Uterus (tissue), 4 donors: ENCODE data around the gene FANCB. TPM values are rescaled to one million over a fixed set of nuclear protein-coding genes. Genes with fewer than 3 reads are reported as not detected.

Source experiments
- DNase-seq, 2 donors: peaks; one replicate each; pipeline ENCODE4 v3.0.0-alpha.2; 2019 to 2020
- H3K27ac ChIP-seq, 2 donors: fragments of 200-600 bp; sonication (generic); 1 replicate in 1 of 2; 2 replicates in 1 of 2; pipeline ENCODE4 v1.5.1; 2016 to 2018
- H3K27me3 ChIP-seq, 2 donors: fragments of 200-600 bp; sonication (generic); one replicate each; pipeline ENCODE4 v1.5.1; 2018 to 2019; ENCODE audit warnings: control low read depth in 1 of 2
- H3K36me3 ChIP-seq, 2 donors: fragments of 200-600 bp; sonication (generic); one replicate each; pipeline ENCODE4 v1.5.1; 2019; ENCODE audit warnings: control low read depth in 1 of 2
- H3K4me1 ChIP-seq, 2 donors: fragments of 200-600 bp; sonication (generic); one replicate each; pipeline ENCODE4 v1.5.1; 2018 to 2019; ENCODE audit warnings: control low read depth in 1 of 2
- H3K4me3 ChIP-seq, 2 donors: fragments of 200-600 bp; sonication (generic); 1 replicate in 1 of 2; 2 replicates in 1 of 2; pipeline ENCODE4 v1.5.1; 2018 to 2019; ENCODE audit warnings: mild to moderate bottlenecking in 1 of 2
- H3K9me3 ChIP-seq, 2 donors: fragments of 200-600 bp; sonication (generic); one replicate each; pipeline ENCODE4 v1.5.1; 2019; ENCODE audit warnings: control low read depth in 1 of 2
- POLR2A ChIP-seq, 2 donors: fragments of 450-650 bp; IDR thresholded peaks; one replicate each; pipeline ENCODE4 v1.6.1; 2016; ENCODE audit warnings: antibody characterized with exemption in 2 of 2, mild to moderate bottlenecking in 1 of 2, moderate library complexity in 1 of 2
- intact Hi-C: fragments of 100-400 bp; cut with DNase I; formaldehyde crosslinking; loops from one replicate; pipeline ENCODE4 v1.15.1; 2023; ENCODE audit warnings: low total_unique reads
- total RNA-seq, 4 donors: library from RNA; depleted of rRNA in 3 of 4; stranded (reverse); fragments of >200 nt in 3 of 4; gene quantifications; one replicate each; pipeline versions ENCODE4 v1.1.0 to v1.2.4, GENCODE V29; 2014 to 2023
- TF ChIP-seq, protein P1 (sequence below), 4 experiments: fragments of 200-600 bp in 2 of 4; fragments of 450-650 bp in 2 of 4; sonication (generic) in 2 of 4; IDR thresholded peaks; one replicate each; pipeline ENCODE4 v1.5.1; 2016 to 2019; ENCODE audit warnings: antibody characterized with exemption in 4 of 4, mild to moderate bottlenecking in 2 of 4, moderate library complexity in 1 of 4
- donor health status: DM: yes; HTN: yes; CAD: no.

The FANCB gene
- total RNA-seq, 4 donors from 2014 or later, result 0.51 to 15.1 (median 3.2) TPM

DNA sequence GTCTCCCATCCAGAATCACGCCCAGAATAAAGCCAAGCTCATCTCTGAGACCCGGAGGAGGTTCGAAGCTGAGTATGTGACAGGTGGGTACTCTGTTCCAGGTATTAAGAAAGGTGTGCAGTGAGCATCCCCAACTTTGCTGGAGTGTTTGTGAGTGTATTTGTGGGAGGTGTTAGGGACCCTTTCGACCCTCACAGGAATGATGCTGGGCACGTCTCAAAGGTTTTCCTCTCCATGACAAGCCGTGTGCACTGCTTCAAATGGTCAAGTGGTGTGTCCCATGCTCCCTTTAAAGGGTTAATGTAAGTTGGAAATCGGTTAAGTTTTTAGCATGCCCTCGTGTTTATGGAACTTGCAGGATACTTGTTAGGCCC lies 794 bp upstream of the FANCB start:
- TF ChIP-seq, protein P1, sequence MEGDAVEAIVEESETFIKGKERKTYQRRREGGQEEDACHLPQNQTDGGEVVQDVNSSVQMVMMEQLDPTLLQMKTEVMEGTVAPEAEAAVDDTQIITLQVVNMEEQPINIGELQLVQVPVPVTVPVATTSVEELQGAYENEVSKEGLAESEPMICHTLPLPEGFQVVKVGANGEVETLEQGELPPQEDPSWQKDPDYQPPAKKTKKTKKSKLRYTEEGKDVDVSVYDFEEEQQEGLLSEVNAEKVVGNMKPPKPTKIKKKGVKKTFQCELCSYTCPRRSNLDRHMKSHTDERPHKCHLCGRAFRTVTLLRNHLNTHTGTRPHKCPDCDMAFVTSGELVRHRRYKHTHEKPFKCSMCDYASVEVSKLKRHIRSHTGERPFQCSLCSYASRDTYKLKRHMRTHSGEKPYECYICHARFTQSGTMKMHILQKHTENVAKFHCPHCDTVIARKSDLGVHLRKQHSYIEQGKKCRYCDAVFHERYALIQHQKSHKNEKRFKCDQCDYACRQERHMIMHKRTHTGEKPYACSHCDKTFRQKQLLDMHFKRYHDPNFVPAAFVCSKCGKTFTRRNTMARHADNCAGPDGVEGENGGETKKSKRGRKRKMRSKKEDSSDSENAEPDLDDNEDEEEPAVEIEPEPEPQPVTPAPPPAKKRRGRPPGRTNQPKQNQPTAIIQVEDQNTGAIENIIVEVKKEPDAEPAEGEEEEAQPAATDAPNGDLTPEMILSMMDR (IDR thresholded peaks at IDR 0.05), result no peak
- H3K27me3 ChIP-seq, result no peaks in the 10 kb centered on the region
- H3K27ac ChIP-seq, result peak overlapping the region; percentile 80 to 88
- peak overlapping the region; percentile 50 to 65 for H3K4me3 ChIP-seq
- no peak for DNase-seq
- intact Hi-C loops, result no loop called here
- H3K4me1 ChIP-seq, result no peaks in the 10 kb centered on the region
- no peaks in the 10 kb centered on the region for H3K9me3 ChIP-seq
- H3K36me3 ChIP-seq, result no peaks in the 10 kb centered on the region

DNA sequence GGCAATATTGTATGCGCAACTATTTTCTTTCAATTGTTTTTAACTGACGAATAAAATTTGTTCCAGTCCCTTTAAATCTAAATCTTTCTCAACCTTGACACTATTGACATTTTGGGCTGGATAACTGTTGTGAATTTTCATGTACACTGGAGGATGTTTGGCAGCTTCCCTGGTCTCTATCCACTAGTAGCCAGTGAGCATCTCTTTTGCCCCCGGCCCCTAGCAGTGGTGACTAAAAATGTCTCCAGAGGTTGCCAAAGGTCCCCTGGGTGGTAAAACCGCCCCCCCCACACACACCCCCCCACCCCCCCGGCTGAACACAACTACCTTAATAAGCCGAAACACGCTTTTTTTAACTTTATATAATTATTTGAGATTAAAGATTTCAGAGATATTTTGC lies 514 bp downstream of the FANCB start:
- Histone ChIP-seq H3K36me3 (no peaks in the 10 kb centered on the region), H3K4me1 (no peaks in the 10 kb centered on the region), H3K9me3 (no peaks in the 10 kb centered on the region), H3K27me3 (no peaks in the 10 kb centered on the region), H3K4me3 (peak overlapping the region; percentile 45 to 50), H3K27ac (peak overlapping the region; percentile 67 to 80)
- no peak for TF ChIP-seq POLR2A (IDR thresholded peaks at IDR 0.05)
- TF ChIP-seq, protein P1 (IDR thresholded peaks at IDR 0.05), result no peak
- no peak for DNase-seq
- intact Hi-C loops, result no loop called here

DNA sequence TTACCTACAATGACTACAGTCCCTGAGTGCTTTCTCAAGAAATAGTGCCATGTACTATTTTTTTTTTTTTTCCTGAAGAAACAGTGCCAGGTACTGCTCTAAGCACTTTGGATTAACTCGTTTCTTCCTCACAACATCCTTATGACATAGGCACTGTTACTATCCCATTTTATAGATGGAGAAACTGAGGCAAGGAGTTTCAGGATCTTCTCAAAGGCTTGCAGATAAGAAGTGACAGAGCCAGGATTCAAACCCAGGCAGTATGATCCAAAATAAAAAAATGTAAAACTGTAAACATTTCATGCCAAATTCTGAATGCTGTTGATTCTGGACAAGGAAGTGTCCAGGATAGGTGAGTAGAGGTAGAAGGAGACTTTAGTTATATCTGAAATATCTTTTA lies 1.1 kb downstream of the FANCB start:
- no peaks in the 10 kb centered on the region for H3K4me1 ChIP-seq
- no peak overlapping the region for H3K27ac ChIP-seq
- H3K27me3 ChIP-seq, result no peaks in the 10 kb centered on the region
- intact Hi-C loops, result no loop called here
- no peak for TF ChIP-seq POLR2A (IDR thresholded peaks at IDR 0.05)
- TF ChIP-seq, protein P1 (IDR thresholded peaks at IDR 0.05), result no peak
- H3K36me3 ChIP-seq, result no peaks in the 10 kb centered on the region
- DNase-seq, result no peak
- H3K9me3 ChIP-seq, result no peaks in the 10 kb centered on the region
- H3K4me3 ChIP-seq, result no peak overlapping the region

DNA sequence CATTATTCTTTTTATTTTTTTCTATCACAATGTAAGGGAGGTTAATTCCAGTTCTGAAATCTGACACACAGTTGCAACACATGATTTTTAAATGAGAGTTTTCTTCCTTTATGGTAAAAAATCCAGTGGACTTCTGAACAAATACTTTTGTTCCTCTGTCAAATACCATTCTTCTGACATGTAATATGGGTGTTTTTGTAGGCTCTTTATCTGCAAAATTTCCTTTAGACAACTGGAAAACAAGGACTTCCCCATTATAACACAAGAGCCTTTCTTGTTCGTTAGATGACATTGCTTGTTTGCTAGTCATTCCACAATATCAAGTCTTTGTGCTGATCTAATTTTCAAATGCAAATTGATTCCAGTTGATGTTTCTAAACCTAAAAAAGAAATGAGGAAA lies 7.7 kb downstream of the FANCB start:
- Histone ChIP-seq H3K4me3 (no peak overlapping the region), H3K36me3 (no peaks in the 10 kb centered on the region), H3K4me1 (no peaks in the 10 kb centered on the region), H3K27me3 (no peaks in the 10 kb centered on the region), H3K27ac (no peak overlapping the region), H3K9me3 (peaks cover 0 to 3% of the 10 kb centered on the region in 2 donors)
- intact Hi-C loops, result no loop called here
- DNase-seq, result no peak
- TF ChIP-seq, protein P1 (IDR thresholded peaks at IDR 0.05), result no peak
- no peak for TF ChIP-seq POLR2A (IDR thresholded peaks at IDR 0.05)

DNA sequence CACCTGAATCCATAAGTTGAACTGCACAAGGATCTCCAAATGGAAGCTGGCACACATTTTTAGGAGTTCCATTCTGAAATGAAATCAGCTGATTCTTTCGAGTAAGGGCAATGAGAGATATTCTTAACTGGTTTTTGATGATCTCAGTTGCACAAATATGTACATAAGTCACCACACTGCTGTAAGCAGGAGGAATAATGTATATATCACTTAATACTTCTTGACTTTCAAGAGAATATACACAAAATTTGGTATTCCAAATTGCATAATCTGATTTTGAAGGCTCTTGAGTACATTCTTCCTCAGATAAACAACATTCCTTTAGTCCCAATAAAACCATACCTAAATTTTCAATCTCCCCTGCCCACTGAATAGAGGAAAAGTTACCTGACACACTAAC lies 8.2 kb downstream of the FANCB start:
- intact Hi-C loops, result no loop called here
- Histone ChIP-seq H3K9me3 (peaks cover 0 to 3% of the 10 kb centered on the region in 2 donors), H3K36me3 (no peaks in the 10 kb centered on the region), H3K27ac (no peak overlapping the region), H3K4me3 (no peak overlapping the region), H3K27me3 (no peaks in the 10 kb centered on the region), H3K4me1 (no peaks in the 10 kb centered on the region)
- DNase-seq, result no peak
- TF ChIP-seq, protein P1 (IDR thresholded peaks at IDR 0.05), result no peak
- no peak for TF ChIP-seq POLR2A (IDR thresholded peaks at IDR 0.05)
